Activated T-helper 1 cell treated with anti-CD3 and anti-CD28 coated beads, Interleukin-2, amount 50 U/mL, for 16 hours (primary cell): ENCODE measurements around the gene PRDX4.
A peak's percentile ranks its signal among the peaks of the same experiment; 100 is the strongest.
"Not testable (repeated sequence)": the region's sequence is repeated elsewhere in the genome, so short reads cannot be mapped to it uniquely, and the experiment has no call there.

Experiments
- DNase-seq, 2 donors: peaks; one replicate each; pipeline ENCODE4 v3.0.0-alpha.2; 2020; ENCODE audit warnings: low read depth in 1 of 2, low spot score in 1 of 2

The PRDX4 gene

DNA sequence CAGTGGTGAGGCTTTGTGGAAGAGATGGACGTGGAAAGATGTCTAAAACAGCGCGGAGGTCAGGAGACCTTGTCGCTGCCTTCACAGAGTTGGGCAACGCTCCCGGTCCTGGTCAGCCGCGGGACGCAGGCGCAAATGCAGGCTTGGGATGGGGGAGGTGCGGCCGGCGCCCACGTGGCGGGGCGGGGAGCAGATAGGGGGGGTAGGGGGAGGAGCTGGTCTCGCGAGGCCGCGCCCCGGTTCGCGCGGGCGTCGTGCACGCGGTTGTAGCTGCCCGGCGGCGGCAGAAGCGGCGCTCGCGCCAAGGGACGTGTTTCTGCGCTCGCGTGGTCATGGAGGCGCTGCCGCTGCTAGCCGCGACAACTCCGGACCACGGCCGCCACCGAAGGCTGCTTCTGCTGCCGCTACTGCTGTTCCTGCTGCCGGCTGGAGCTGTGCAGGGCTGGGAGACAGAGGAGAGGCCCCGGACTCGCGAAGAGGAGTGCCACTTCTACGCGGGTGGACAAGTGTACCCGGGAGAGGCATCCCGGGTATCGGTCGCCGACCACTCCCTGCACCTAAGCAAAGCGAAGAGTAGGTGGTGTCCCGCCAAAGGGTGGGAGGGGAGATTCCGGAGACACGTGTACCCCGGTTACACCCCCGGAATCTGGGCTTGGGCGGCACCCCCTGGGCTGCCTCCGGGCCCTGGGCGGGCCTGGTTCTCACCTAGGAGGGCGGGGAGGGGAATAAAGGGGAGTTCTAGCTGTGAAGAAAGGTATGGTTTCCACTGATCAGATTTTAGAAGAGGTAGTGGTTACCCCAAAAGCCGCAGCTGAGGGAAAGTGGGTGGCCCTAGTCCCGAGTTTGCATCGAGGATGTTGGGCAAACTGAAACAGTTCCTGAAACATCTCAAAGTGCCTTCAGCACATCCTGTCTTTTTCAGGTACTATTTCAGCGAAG is at the start of gene PRDX4:
Gene PRDX4, plus strand, starts transcription at position 255 of the 939 bp plus-strand sequence. Its CDS starts 78 bp downstream, at position 333.
- peak; percentile 41 to 53 for DNase-seq

DNA sequence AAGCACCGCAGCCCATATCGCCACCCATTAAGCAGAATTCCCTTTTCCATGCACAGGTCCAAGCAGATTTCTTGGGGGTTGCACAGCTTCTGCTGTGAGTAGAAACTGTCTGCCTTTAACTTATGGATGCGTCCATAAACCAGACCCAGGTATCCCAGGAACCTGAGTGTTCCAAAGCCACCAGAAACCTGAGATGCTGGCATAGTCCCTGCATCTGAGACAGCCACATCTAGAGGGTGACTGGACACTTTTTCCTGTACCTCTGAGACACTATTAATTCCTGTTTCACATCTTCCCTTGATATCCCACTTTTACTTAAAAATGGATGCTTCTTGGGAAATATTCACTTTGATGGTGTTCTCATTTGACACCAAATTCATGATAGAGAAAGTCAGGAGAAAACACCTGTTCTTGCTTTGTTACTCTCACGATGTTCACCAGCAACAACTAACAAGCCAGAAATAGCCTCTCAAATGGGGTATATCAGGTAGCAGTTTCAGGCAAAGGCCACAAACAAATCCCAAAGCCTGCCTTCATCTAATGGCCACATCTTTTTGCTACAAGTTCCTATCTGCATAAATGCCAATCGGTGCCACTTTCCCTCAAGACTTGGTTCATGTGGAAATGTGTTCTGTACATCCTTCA is 45.5 kb upstream of the PRDX4 start:
- no peak for DNase-seq

DNA sequence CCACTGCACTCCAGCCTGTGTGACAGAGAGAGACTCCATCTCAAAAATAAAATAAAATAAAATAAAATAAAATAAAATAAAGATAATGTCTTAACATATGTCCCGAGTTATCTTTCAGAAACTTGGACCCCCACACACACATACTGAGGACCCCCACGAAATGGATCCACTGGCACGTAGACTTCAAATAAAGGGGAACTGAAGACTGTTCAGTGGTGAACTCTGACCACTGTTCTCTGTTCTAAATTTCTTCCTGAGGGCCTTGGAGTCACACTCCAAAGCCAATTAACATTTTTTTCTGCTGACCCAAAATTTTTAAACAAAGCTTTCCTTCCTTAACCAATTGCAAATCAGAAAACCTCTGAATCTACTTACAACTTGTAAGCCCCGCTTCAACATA is 43.5 kb upstream of the PRDX4 start:
- no peak for DNase-seq

DNA sequence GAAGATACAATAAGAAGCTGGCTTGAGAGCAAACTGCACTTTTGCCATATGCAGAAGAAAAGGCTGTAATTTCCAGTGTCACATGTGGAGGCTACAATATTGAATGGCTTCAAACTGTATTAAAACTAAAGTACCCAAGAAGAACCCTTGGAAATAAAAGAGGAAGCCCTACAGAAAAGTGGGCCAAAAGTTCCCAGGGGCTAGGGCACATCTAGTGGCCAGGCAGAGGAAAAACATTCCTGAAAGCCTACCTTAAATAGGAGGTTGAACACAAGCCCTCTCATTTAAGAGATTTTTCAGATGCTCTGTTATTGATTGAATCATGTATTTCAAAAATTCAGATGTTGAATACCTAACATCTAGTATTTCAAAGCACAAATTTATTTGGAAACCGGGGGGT is 40.6 kb upstream of the PRDX4 start:
- no peak for DNase-seq

DNA sequence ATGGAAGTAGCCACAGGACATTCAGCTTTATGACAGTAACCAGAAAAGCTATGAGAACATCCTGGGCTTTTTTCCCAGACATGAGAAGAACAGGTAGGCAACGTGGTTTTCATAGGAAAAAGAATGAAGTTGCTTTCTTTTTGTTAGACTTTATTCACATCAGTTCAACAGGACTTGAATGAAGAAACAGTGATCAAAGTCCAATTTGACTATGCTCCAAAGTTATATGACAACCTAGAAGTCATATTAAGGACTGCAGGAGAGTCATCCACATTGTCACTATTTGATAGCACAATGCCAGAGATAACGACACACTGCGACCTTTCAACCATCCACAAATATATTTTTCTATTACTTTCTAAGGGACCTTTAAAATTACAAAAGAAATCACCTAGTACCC is 39.2 kb upstream of the PRDX4 start:
- DNase-seq = no peak

DNA sequence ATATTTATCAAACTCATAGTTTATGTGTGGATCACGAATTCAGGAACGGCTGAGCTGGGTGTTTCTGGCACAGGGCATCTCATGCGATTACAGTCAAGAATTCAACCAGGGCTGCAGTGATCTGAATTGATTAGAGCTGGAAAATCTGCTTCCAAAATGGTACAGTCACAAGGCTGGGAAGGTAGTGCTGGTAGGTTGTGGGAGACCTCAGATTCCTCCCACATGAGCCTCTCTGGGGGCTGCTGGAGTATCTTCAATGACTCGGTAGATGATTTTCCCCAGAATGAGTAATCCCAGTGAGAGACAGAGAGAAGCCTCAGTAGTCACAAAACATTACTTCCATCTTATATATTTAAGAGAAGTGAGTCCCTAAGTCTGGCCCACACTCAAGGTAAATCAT is 36.2 kb upstream of the PRDX4 start:
- no peak for DNase-seq

DNA sequence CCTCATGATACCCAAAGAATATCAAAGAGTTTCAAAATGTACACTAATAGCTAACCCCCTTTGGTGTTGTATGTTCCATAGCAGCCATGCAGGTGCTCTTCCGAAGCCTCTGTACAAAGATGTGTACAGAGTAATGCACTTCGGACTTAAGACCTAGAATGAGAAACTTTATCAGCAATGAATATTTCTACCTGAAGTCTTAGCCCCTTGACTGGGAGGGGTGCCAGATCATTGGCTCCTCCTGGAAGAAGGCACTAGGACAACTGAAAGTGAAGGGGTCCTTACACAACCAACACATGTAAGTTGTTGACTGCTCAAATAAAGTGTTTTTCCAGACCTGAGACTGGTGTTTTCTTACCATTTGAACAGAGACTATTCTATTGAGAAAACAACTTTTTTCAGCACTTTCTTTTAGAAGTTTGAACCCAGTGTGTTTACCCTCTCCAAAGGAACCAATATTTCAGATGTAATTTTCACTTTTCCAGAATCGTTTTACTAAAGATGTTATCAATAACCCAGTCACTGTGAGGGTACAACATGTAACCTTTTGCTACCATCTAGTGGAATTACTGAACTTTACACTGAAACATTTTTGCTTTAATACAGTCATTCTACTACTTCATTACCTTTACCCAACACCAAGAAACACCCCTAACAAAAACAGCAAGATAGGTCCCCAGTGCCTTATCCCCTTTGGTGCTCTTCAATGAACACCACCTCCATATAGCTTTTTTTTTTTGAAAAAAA is 33.3 kb upstream of the PRDX4 start:
- no peak for DNase-seq

DNA sequence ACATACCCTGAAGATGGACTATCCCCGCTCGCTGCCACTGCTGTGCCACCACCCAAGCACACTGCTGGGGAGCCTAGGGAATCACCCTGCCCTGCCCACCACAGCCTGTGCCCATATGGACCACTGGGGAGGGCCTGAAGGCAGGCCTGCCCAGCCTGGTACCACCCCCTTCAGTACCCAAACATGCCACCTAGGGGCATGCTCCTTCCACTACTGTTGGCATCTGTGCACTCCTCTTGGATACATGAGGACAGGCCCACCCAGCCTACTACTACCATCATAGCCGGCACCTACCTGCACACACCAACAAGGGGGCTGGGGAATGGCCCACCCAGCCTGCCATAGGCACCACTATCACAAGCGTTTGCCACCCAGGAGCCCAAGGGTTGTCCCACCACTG is 30.1 kb upstream of the PRDX4 start:
- DNase-seq = peak in 1 of 2 donors; percentile 13

DNA sequence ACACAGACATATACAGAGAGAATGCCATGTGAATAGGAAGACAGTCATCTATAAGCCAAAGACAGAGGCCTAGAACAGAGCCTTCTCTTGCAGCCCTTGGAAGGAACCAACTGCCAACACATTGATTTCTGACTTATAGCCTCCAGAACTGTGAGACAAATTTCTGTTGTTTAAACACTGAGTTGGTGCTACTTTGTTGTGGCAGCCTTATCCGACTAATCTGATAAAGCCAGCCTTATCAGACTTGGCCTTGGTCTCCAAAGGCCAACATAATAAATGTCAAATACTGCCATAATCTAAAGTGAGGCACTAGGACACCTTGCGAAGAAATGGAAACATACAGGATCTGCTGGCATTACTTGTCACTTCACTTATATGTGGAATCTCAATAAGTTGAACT is 24.3 kb upstream of the PRDX4 start:
- DNase-seq = no peak

DNA sequence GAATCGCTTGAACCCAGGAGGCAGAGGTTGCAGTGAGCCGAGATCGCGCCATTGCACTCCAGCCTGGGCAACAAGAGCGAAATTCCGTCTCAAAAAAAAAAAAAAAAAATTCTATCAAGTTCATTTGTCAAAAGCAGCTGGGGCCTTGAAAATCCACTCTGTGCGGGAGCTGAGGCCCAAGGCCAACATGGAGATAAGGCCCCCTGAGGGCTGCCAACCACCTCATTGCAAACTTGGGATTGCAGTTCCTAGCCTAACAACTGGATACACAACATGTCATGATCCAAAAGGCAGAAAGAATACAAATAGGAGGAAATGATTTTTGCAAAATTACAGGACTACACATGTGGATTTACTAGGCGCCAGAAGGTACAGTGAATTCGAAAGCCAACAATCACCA is 22.5 kb upstream of the PRDX4 start:
- no peak for DNase-seq

DNA sequence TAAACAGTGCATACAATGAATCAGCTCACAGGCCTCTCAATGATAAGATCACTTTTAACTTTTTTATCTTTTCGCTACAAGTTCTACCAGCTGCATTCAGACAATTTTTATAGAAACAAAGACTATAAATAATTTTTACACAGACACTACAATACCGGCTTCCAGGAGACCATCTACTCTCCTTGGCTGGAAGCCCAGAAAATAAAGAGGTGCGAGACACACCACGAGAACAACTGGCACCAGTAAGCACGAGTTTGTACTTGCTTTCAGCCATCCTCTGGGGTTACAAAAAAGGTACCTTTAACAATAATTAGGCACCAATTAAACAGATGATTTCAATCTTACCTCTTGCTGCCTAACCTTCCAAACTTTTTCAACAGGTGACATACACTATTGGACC is 11.2 kb upstream of the PRDX4 start:
- no peak for DNase-seq

DNA sequence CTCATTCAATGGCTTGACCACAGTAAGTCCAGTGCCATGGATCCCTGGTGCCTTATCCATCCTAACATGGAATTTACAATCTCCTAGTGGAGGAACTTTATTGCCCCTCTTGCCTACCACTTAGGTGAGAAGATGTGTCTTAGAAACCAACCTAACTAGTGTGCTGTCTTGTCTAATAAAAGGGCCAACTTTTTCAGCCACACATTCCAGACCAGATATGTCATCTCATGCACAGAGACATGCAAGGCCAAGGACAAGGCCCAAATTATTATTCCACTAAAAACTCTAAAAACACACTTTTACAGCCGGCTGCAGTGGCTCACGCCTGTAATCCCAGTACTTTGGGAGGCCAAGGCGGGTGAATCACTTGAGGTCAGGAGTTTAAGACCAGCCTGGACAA is 10.6 kb upstream of the PRDX4 start:
- no peak for DNase-seq

DNA sequence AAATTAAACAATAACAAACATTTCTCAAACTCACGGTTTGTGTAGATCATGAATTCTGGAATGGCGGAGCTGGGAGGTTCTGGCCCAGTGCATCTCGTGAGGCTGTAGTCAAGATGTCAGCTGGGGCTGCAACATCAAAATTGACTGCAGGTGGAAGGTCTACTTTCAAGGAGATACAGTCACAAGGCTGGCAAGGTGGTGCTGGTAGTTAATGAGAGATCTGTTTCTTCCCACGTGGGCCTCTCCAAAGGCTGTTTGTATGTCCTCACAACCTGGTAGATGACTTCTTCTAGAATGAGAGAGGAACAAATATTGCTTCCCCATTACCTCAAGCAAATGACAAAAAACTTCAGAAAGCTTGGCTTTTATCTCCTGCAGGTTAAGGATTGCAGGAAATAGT is 8.0 kb upstream of the PRDX4 start:
- no peak for DNase-seq

DNA sequence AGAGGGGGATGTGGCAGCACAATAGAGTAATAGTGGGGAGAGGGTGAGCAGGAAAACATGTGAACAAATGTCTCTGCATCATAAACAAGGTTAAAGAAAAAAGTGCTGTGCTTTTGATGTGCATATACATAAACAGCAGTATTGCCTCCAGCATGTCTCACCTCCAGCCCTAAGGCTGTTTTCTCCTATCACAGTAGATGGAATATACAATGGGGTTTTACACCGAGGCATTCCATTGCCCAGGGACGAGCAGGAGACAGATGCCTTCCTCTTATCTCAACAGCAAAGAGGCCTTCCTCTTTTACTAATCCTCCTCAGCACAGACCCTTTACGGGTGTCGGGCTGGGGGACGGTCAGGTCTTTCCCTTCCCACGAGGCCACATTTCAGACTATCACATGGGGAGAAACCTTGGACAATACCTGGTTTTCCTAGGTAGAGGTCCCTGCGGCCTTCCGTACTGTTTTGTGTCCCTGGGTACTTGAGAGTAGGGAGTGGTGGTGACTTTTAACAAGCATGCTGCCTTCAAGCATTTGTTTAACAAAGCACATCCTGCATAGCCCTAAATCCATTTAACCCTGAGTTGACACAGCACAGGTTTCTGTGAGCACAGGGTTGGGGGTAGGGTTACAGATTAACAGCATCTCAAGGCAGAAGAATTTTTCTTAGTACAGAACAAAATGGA is 7.1 kb upstream of the PRDX4 start:
- not testable (repeated sequence) for DNase-seq

DNA sequence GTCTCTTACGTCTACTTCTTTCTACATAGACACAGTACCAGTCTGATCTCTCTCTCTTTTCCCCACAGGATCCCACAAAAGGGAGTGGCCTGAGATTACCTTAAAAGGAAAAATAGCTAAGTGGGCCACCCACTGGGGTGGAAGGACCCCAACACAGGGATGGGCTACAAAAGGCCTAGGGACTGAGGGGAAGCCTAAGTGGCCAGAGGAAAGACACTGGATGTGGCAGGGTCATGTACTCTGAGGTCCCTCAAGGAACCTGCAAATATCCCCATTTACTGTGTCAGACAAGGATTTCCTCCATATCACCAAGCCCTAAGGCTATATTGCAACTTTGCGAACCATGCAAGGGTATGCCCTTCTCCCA is 6.5 kb upstream of the PRDX4 start:
- DNase-seq = no peak

DNA sequence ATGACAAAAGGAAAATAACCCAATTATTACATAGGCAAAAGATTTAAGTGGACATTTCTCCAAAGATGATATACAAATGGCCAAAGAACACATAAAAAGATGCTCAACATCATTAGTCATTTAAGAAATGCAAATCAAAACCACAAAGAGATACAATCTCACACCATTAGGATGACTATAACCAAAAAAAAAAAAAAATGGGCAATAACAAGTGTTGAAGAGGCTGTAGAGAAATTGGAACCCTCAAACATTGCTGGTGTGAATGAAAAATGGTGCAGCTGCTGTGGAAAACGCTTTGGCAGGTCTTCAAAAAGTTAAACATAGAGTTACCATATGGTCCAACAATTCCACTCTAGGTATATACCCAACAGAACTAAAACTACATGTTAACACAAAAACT is 5.6 kb upstream of the PRDX4 start:
- no peak for DNase-seq

DNA sequence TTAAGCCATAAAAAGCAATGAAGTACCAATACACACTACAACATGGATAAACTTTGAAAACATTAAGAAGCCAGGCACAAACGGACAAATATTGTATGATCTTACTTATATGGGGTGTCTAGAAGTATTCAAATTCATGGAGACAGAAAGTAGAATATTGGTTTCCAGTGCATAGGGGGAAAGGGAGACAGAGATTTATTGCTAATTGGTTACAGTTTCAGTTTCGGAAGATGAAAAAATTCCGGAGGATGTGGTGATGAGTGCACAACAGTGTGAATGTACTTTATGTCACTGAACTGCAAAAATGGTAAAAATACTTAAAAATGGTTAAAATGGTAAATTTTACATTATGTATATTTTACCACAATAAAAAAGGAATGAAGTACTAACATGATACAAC is 5.1 kb upstream of the PRDX4 start:
- DNase-seq = no peak

DNA sequence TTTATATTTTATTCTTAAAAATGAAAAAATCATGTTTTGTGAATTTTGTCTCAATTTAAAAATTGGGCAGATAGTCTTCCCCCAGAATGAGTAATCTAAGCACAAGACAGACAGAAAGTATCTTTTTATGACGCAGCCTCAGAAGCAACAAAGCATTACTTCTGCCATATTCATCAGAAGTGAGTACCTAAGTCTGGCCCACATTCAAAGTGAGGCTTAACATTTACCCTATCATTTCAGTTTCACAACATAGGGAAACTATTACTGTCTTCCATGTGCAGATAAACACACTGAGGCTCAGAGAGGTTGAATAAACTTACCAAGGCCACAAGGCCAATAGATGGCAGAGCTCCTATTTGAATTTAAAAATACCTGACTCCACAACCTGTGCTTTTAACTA is 4.4 kb upstream of the PRDX4 start:
- no peak for DNase-seq

DNA sequence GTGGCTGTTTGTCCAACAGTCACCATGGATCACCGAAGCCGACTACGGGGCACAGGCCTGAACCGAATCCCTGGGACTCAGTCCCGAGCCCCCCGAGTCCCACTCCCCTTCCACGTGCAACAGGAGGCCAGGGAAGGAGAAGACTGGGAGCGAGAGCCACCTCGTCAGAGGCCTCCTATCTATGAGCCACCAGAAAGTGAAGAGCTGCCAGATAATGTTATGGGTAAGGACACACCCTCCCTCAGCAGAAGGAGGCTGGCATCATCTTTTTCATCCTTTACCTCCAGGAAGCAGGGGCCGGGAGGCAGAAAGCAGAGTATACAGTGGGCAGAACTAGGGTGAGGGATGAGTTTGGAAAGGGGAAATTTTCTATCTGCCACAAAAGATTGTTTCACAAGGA is 2.8 kb upstream of the PRDX4 start:
- no peak for DNase-seq

DNA sequence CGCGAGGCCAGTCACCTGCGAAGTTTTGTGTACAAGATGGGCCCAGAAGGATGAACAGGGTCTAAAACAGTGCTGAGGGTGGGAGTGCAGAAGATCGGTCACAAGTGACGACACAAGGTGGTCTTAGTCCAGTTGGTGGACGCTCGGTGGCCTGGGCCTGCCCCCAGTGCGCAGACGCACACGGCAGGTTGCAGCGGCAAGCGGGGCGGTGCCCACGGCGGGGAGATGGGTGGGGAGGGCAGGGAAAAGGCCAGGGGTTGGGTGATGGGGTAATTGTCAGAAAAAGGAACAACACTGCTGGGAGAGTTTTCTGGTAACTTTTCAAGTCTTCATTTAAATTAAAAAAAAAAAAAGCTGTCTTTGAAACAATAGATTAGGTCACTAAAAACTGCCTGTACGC is 1.0 kb upstream of the PRDX4 start:
- no peak for DNase-seq

DNA sequence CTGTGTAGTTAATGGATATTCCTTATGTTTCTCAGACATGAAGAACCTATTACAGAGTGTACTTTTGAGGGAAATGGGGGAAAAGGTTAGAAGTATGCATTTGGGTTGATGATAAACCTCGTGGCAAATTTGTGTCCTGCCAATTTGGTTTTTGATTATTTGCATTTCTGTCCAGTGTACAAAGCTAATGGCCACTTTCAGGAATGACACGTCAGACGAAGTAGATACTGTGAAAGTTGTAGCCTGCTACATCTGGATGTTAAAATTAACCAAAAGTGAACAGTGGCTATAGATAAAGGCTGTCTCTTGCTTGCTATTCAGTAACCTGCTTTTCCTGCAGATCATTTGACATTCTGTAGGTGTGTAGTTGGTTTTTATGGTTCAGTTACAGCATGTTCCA is 1.0 kb downstream of the PRDX4 start:
- DNase-seq = no peak
